ENCODE results near the gene RGS17. TPM values are rescaled to one million over a fixed set of nuclear protein-coding genes. Genes with fewer than 3 reads are reported as not detected.

Gene RGS17
- total RNA-seq, 8 experiments from 2014 or later: 1.2 to 20.0 (median 11.4) TPM

DNA sequence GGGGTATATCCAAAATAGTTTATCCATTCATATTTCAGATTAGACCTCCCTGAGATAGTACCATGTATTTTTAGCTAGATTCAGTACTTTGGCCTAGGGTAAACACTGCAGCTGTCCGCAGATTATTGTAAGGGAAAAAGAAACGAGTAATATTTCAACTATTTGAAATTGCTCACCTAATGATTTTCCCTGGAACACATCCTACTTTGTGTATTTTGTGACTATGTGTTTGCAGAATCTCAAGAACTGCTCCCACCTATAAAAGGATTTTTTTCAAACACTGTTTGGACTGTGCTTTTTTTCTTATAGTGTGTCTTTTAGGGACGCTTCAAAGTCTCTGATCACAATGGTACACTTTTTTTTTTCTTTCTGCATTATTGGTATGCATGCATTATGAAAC is 42.3 kb downstream of the RGS17 start:
- Histone ChIP-seq H3K27ac (no peak overlapping the region), H3K4me1 (replicated peaks in 1 of 2) (no peaks in the 10 kb centered on the region), H3K4me3 (no peak overlapping the region)
- peak in 1 of 8 experiments; percentile 38 for ATAC-seq (replicated peaks in 6 of 8)
- in situ Hi-C loops (cut with MboI; ENCODE audit: low pct_unique_long_range_greater_than_20kb in 2 of 9, low sequenced_read_pairs in 9 of 9, unreplicated experiment in 9 of 9): no loop called here
- WGBS, 10 experiments: 24 to 88% (median 81%) methylated on average over 2 to 3 of the region's 3 CpGs; no CpG with 5 or more reads in 1 of the 10 experiments

DNA sequence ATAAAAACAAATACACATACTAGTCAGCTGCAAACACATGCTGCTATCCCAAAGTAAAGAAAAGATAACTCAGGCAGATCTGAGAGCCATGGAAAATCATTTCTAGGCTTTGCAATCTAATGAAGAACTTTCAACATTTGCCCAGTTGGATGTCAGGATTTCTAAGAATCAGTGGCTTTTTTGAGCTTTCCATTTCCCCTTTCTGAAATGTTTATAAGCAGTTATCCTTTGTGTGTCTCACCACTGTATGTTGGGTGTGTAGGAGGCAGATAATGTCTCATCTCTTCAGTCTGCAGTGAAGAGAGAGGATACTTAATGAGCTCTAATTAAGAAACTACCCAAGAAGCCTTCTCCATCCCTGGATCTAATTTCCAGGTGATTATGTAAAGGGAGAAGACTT is 43.6 kb downstream of the RGS17 start:
- in situ Hi-C loops (cut with MboI; ENCODE audit: low pct_unique_long_range_greater_than_20kb in 2 of 9, low sequenced_read_pairs in 9 of 9, unreplicated experiment in 9 of 9): no loop called here
- no peak overlapping the region for H3K4me3 ChIP-seq
- no peaks in the 10 kb centered on the region for H3K4me1 ChIP-seq (replicated peaks in 1 of 2)
- no peak overlapping the region for H3K27ac ChIP-seq
- no peak for ATAC-seq (replicated peaks in 6 of 8)

DNA sequence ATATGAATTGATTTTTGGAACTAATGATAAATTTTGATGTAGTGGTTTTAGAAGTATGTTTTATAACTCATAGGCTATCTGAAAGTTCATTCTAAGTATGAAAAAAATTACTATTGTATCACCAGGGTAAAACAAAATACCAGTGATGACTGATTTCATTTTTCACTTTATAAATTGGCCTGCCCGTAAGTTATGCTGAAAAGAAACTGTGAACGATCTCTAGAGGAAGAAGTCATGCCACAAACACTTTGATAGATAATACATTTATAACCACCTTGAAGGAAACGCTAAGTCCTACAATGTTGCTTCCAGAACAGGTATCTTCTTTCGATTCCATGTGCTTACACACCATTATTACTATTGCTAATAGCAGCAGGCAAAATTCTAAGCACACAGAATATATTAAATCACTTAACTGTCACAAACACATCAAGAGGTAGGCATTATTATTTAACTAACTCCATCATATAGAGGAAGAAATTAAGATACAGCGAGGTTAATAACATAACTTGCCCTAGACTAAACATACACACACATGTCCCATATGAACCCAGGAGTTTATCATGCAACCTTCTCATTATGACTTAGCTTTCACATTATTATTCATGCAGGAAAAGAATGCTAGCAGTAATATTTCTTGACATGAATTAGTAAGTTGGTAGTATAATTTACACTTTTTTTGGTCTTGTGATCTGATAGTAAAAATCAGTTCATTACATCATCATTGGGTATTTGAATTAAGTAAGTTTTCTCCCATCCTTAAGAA is 44.7 kb downstream of the RGS17 start:
- in situ Hi-C loops (cut with MboI; ENCODE audit: low pct_unique_long_range_greater_than_20kb in 2 of 9, low sequenced_read_pairs in 9 of 9, unreplicated experiment in 9 of 9): no loop called here
- Histone ChIP-seq H3K27ac (no peak overlapping the region), H3K4me1 (replicated peaks in 1 of 2) (no peaks in the 10 kb centered on the region), H3K4me3 (no peak overlapping the region)
- WGBS, 10 experiments: 77 to 100% (median 92%) methylated on average over 2 to 5 of the region's 5 CpGs
- no peak for ATAC-seq (replicated peaks in 6 of 8)

DNA sequence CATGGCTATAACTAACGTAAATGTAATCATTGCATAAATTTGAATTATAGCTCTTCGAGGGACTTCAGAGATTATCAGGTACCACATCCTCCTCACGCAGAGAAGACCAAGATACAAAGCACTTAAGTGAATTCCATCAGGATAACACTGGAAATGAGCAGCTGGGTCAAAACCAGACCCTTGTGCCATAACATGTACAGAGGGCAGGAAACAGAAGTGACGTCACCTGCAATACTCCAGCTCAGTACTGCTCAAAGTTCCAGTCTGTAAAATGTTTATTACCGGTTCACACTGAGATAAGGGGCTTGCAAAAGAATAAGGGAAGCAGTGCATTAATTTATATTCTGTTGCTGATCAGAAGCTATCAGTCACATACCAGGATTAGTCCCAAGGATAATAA is 45.8 kb downstream of the RGS17 start:
- 67 to 96% (median 84%) methylated on average over 1 to 5 of the region's 5 CpGs; no CpG with 5 or more reads in 1 of the 10 experiments for WGBS, 10 experiments
- in situ Hi-C loops (cut with MboI; ENCODE audit: low pct_unique_long_range_greater_than_20kb in 2 of 9, low sequenced_read_pairs in 9 of 9, unreplicated experiment in 9 of 9): no loop called here
- Histone ChIP-seq H3K27ac (no peak overlapping the region), H3K4me1 (replicated peaks in 1 of 2) (no peaks in the 10 kb centered on the region), H3K4me3 (no peak overlapping the region)
- no peak for ATAC-seq (replicated peaks in 6 of 8)

DNA sequence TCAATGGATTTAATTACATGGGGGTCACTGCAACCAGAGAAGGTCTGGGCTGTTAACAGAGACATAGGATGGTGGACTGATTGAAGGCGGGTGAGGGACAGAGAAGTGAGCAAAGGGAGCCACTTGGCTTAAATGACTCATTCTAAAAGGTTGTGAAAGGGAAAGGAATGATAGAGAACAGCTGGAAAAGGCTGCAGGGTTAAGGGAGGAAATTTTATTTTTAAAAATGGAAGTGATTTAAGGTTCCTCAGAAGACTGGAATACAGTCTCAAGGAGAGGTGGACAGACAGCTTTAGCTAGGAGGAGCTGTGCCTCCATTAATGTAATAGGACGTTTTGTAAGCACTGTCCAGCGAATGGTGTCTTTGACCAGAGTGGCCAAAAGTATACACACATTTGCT is 46.7 kb downstream of the RGS17 start:
- H3K4me3 ChIP-seq: no peak overlapping the region
- in situ Hi-C loops (cut with MboI; ENCODE audit: low pct_unique_long_range_greater_than_20kb in 2 of 9, low sequenced_read_pairs in 9 of 9, unreplicated experiment in 9 of 9): no loop called here
- WGBS, 10 experiments: 39 to 100% (median 79%) methylated on average over 1 to 3 of the region's 3 CpGs; no CpG with 5 or more reads in 1 of the 10 experiments
- no peak overlapping the region for H3K27ac ChIP-seq
- ATAC-seq (replicated peaks in 6 of 8): peak in 2 of 8 experiments; percentile 47 to 65
- H3K4me1 ChIP-seq (replicated peaks in 1 of 2): no peaks in the 10 kb centered on the region

DNA sequence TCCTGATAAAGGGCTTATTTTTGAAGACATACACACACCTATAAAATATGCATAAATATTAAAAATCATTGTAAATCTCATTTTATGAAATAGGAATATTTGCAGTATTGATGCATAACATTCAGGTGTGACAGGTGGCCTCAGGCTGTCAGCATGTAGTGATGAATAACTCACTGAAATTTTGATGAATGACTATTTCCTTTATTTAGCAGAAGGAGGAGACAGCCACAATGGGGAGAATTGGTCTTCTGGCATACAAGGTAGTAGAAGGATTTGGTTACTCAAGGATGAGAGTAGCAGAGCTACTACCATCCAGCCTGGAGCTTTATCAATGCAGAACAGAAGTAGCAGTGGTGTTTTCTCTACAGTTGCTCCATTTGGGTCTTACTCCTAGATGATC is 47.2 kb downstream of the RGS17 start:
- ATAC-seq (replicated peaks in 6 of 8): no peak
- Histone ChIP-seq H3K4me1 (replicated peaks in 1 of 2) (no peaks in the 10 kb centered on the region), H3K27ac (no peak overlapping the region), H3K4me3 (no peak overlapping the region)
- in situ Hi-C loops (cut with MboI; ENCODE audit: low pct_unique_long_range_greater_than_20kb in 2 of 9, low sequenced_read_pairs in 9 of 9, unreplicated experiment in 9 of 9): no loop called here

DNA sequence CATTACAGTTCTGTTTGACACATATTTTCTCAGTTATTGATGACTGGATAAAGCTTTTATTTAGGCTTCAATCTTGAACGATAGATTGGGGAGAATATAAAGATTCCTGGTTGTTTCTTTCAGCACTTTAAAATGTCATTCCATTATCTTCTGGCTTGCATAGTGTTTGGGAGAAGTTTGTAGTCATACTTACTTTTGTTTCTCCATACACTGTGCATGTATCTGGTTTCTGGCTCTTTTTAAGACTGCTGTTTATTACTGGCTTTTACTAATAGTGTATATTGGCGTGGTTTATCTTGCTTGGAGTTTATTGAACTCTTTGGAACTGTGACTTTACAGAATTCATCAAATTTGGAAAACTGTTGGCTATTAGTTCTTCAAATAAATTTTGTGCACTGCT is 49.2 kb downstream of the RGS17 start:
- H3K27ac ChIP-seq: no peak overlapping the region
- in situ Hi-C loops (cut with MboI; ENCODE audit: low pct_unique_long_range_greater_than_20kb in 2 of 9, low sequenced_read_pairs in 9 of 9, unreplicated experiment in 9 of 9): no loop called here
- no peaks in the 10 kb centered on the region for H3K4me1 ChIP-seq (replicated peaks in 1 of 2)
- WGBS, 10 experiments: 56 to 100% (median 93%) methylated on average over 1 to 2 of the region's 2 CpGs
- no peak for ATAC-seq (replicated peaks in 6 of 8)
- no peak overlapping the region for H3K4me3 ChIP-seq

DNA sequence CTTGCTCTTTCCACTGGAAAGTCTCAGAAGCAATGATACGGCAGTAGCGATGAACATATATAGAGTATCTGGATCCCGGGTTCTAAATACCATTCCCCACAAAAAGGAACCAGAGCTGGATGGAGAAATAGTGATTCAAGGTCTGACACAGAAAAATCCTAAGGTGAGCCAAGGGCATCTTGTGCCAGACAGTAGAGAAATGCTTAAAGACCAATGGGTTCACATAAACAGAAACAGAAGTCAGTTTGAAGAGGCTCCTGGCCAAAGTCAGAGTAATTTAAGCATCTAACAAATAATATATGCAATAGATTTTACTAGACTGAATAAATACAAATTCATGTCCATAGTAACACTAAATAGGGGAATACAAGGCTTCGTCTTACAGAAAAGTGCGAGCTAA is 54.7 kb downstream of the RGS17 start:
- H3K4me3 ChIP-seq: no peak overlapping the region
- in situ Hi-C loops (cut with MboI; ENCODE audit: low pct_unique_long_range_greater_than_20kb in 2 of 9, low sequenced_read_pairs in 9 of 9, unreplicated experiment in 9 of 9): no loop called here
- 65 to 100% (median 95%) methylated on average over 2 to 5 of the region's 5 CpGs for WGBS, 10 experiments
- H3K27ac ChIP-seq: no peak overlapping the region
- no peaks in the 10 kb centered on the region for H3K4me1 ChIP-seq (replicated peaks in 1 of 2)
- no peak for ATAC-seq (replicated peaks in 6 of 8)

DNA sequence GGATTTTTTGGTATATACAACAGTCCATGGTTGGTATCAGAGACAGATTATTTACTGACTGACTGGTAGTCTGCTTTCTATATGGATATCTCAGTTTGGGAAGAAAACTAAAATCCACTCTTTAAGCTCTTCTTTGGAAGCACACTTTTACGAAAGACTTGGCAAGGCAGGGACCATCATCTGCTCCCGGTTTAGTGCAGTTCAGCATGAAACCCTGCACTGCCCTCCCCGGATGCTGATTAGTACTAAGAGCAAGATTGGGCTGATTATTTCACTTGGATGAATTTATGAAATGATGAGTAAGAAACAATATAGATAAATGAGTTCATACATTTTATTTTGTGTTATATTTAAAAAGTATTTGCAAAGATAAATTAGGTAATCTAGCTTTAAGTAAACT is 56.3 kb downstream of the RGS17 start:
- Histone ChIP-seq H3K4me1 (replicated peaks in 1 of 2) (no peaks in the 10 kb centered on the region), H3K4me3 (no peak overlapping the region), H3K27ac (no peak overlapping the region)
- in situ Hi-C loops (cut with MboI; ENCODE audit: low pct_unique_long_range_greater_than_20kb in 2 of 9, low sequenced_read_pairs in 9 of 9, unreplicated experiment in 9 of 9): loop anchor here in 1 of 9 experiments (25.0 kb wide), 1 partner anchor 438 kb away; no protein-coding TSS in a partner anchor
- WGBS, 10 experiments: 8 to 95% (median 66%) methylated on average over 1 to 3 of the region's 3 CpGs; no CpG with 5 or more reads in 1 of the 10 experiments
- no peak for ATAC-seq (replicated peaks in 6 of 8)

DNA sequence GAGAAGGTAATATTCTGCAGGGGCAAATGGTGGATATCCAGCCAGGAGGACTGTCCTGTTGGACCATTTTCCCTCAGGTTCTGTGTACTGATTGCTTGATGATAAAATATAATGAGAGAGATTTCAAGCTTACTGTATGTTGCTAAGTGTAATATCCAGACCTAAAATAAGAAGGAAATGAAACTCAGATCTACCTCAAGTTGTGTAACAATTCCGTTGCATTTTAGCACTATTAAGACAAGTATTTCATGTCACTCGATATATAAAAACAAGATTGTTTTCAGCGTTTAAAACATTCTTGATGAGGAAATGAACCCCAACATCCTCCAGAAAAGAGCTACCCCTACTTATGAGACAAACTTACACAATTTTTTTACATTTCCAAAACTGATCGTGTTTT is 57.2 kb downstream of the RGS17 start:
- Histone ChIP-seq H3K4me3 (no peak overlapping the region), H3K27ac (no peak overlapping the region), H3K4me1 (replicated peaks in 1 of 2) (no peaks in the 10 kb centered on the region)
- WGBS, 10 experiments: 56 to 100% (median 93%) methylated on average over 2 to 4 of the region's 4 CpGs
- no peak for ATAC-seq (replicated peaks in 6 of 8)
- in situ Hi-C loops (cut with MboI; ENCODE audit: low pct_unique_long_range_greater_than_20kb in 2 of 9, low sequenced_read_pairs in 9 of 9, unreplicated experiment in 9 of 9): loop anchor here in 1 of 9 experiments (25.0 kb wide), 1 partner anchor 438 kb away; no protein-coding TSS in a partner anchor

DNA sequence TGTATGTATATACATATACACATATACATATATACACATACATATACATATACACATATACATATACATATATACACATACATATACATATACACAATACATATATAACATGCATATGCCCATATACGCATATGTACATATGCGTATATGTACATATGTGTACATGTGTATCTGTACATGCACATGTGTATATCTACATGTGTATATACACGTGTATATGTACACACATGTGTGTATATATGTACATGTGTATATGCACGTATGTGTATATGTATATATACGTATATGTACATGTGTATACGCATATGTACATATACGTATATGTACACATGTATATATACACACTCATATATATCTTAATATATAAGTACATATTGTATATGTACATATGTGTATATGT is 60.3 kb downstream of the RGS17 start:
- no peak overlapping the region for H3K27ac ChIP-seq
- in situ Hi-C loops (cut with MboI; ENCODE audit: low pct_unique_long_range_greater_than_20kb in 2 of 9, low sequenced_read_pairs in 9 of 9, unreplicated experiment in 9 of 9): loop anchor here in 1 of 9 experiments (25.0 kb wide), 1 partner anchor 442 kb away; no protein-coding TSS in a partner anchor
- no peaks in the 10 kb centered on the region for H3K4me1 ChIP-seq (replicated peaks in 1 of 2)
- WGBS, 10 experiments: 29 to 83% (median 80%) methylated on average over 1 to 2 of the region's 7 CpGs; no CpG with 5 or more reads in 6 of the 10 experiments
- H3K4me3 ChIP-seq: no peak overlapping the region
- ATAC-seq (replicated peaks in 6 of 8): peak in 1 of 8 experiments; percentile 27

DNA sequence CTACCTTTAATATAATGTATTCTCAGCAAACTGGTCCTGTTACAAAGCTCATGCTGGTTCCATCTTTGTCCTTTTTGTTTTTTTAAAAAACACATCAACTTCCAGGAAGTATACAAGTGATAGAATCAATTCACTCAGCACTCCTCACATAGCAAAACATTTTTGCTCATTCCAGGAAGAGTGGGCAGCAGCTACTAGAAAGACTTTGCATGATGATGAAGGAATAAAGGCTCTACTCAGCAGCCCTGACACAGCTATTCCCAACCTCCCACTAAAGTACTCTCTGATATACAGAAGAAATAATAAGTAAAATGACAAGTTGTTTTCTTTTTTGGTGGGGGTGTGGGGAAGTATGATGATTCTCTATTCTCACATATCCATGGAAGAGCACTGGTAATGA is 61.2 kb downstream of the RGS17 start:
- Histone ChIP-seq H3K4me1 (replicated peaks in 1 of 2) (no peaks in the 10 kb centered on the region), H3K27ac (no peak overlapping the region), H3K4me3 (no peak overlapping the region)
- in situ Hi-C loops (cut with MboI; ENCODE audit: low pct_unique_long_range_greater_than_20kb in 2 of 9, low sequenced_read_pairs in 9 of 9, unreplicated experiment in 9 of 9): loop anchor here in 1 of 9 experiments (25.0 kb wide), 1 partner anchor 442 kb away; no protein-coding TSS in a partner anchor
- peak in 1 of 8 experiments; percentile 68 for ATAC-seq (replicated peaks in 6 of 8)

DNA sequence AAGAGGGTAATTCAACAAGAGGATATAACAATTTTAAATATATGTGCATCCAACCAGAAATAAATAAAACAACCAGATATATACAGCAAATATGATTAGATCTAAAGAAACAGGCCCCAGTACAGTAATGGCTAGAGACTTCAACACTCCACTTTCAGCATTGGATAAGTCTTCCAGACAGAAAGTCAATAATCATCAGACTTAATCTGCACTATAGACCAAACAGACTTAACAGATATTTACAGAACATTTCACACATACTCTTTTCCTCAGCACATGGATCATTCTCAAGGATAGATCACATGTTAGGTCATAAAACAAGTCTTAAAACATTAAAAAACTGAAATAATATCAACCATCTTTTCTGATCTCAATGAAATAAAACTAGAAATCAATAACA is 65.9 kb downstream of the RGS17 start:
- H3K4me1 ChIP-seq (replicated peaks in 1 of 2): no peaks in the 10 kb centered on the region
- in situ Hi-C loops (cut with MboI; ENCODE audit: low pct_unique_long_range_greater_than_20kb in 2 of 9, low sequenced_read_pairs in 9 of 9, unreplicated experiment in 9 of 9): loop anchor here in 1 of 9 experiments (25.0 kb wide), 1 partner anchor 447 kb away; no protein-coding TSS in a partner anchor
- H3K27ac ChIP-seq: no peak overlapping the region
- ATAC-seq (replicated peaks in 6 of 8): no peak
- H3K4me3 ChIP-seq: no peak overlapping the region

DNA sequence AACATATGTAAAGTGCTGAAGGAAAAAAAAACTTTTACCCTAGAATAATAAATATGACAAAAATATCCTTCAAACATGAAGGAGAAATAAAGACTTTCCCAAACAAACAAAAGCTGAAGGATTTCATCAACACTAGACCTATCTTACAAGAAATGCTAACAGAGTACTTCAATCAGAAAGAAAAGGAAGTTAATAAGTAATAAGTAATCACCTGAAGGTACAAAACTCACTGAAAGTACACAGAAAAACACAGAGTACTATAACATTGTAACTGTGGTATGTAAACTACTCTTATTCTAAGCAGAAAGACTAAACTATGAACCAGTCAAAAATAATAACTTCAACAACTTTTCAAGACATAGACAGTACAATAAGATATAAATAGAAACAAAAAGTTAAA is 67.1 kb downstream of the RGS17 start:
- H3K27ac ChIP-seq: no peak overlapping the region
- H3K4me1 ChIP-seq (replicated peaks in 1 of 2): peaks cover 0 to 6% of the 10 kb centered on the region in 2 donors
- ATAC-seq (replicated peaks in 6 of 8): no peak
- in situ Hi-C loops (cut with MboI; ENCODE audit: low pct_unique_long_range_greater_than_20kb in 2 of 9, low sequenced_read_pairs in 9 of 9, unreplicated experiment in 9 of 9): loop anchor here in 1 of 9 experiments (25.0 kb wide), 1 partner anchor 448 kb away; no protein-coding TSS in a partner anchor
- H3K4me3 ChIP-seq: no peak overlapping the region
